HG03097 (cell line): ENCODE measurements around the gene NCOR1.

Experiments
- ATAC-seq: cut with Tn5 transposase; IDR thresholded peaks from one replicate; pipeline ENCODE4 v1.9.1; 2021; ENCODE audit not compliant: unreplicated experiment, low FRiP score

NCOR1 gene

GRCh38 chr17:16037636-16038035 is 177.7 kb downstream of the NCOR1 start:
- ATAC-seq = no peak

GRCh38 chr17:16036261-16036660 is 179.1 kb downstream of the NCOR1 start:
- no peak for ATAC-seq

- no peak for ATAC-seq
Measured at GRCh38 chr17:16033729-16034349, 181.5 kb downstream of the NCOR1 start.

- ATAC-seq = no peak
Measured at GRCh38 chr17:16027708-16028584, 187.4 kb downstream of the NCOR1 start.

DNA sequence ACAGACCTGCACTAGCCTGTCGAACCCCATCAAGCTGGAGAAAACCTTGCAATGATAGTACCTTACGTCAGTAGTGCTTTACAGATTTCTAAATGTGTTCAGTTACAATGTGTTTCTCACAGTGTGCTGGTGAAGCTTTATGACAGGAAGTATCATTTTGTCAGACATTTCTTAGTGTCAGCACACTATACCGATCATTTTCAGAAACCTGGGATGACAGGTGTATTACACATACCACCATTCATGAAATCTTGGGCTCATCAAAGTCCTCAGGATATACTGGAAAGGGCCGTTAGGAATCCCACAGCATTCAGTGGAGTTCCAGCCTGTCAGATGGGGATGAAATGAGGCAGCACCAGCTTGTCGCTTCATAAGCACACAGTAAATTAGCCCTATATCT is 188.4 kb downstream of the NCOR1 start:
- no peak for ATAC-seq

DNA sequence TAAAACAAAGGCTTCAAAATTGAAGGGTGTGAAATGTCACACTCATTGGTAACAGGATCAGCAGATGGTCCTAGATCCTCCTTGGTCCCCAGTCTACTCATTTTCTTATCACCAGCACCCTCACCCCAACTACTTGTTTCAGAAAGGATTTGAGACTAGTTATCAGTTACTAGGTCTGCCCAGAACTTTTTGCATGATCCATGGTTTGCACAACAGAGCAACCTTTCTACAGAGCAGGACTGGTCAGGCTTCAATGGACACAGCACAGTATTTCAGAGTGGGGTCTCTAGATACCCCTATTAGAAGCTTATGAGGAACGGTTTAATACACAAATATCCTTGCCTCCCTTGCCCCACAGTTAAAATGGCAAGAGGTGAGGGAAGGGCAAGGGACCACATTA is 190.1 kb downstream of the NCOR1 start:
- ATAC-seq = no peak

DNA sequence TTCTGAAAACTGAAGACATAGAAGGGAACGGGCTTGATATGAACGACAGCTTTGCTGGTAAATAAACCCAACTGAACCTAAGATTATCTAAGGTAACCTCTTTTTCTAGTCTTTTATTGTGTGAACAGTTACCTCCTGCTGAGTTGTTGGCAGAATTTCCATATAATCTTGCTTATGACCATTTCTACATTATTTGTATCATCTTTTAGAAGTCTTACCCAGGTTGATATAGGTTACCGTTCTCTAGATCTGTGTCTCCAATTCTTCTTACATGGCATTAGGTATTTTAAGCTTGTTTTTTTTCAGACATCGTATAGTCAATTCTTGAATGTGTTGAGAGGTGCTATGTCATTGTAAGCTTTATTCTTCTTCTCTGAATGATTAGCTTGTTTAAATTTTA is 191.5 kb downstream of the NCOR1 start:
- ATAC-seq = no peak

GRCh38 chr17:16019347-16019746 is 196.0 kb downstream of the NCOR1 start:
- ATAC-seq = no peak

DNA sequence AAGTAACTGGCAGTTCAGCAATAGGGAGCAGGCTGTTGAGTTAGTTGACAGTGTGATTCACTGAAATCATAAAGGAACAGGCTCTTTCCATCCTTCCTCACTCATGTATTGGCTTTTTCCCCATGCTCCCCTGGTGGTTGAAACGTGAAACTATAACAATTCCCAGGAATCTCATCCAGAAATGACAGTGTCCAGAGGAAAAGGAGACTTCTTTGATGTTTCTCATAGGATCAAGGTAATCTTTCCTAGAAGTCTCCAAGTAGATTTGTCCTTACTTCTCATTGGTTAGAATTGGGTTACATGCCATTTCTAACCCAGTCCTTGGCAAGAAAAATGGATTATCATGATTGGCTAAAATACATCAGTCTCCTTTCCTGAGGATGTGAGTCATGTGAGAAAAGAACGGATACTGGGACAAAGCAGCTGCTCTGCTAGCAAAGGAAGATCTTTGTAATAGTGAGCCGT is 201.4 kb downstream of the NCOR1 start:
- ATAC-seq = no peak

- ATAC-seq = no peak
Measured at GRCh38 chr17:16007439-16007838, 207.9 kb downstream of the NCOR1 start.

- no peak for ATAC-seq
Measured at GRCh38 chr17:16005636-16006035, 209.7 kb downstream of the NCOR1 start.

DNA sequence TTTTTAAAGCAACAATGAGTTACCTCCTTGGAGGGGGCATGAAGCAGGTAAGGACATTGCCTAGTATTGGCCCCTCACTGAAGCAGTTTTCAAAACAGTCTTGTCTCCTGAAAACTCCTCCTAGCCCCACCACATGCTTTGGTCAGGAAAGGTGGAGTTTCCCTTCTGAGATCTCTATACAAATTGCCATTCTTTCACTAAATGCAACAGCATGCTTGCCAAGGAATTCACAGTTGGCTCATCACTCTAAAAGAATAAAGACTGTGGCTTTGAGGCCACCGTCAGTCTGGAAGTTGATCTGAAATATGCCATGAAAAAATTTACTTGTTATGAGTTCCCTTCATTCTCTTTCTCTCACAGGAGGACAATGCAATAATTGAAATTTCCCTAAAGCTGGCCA is 211.5 kb downstream of the NCOR1 start:
- ATAC-seq = no peak

DNA sequence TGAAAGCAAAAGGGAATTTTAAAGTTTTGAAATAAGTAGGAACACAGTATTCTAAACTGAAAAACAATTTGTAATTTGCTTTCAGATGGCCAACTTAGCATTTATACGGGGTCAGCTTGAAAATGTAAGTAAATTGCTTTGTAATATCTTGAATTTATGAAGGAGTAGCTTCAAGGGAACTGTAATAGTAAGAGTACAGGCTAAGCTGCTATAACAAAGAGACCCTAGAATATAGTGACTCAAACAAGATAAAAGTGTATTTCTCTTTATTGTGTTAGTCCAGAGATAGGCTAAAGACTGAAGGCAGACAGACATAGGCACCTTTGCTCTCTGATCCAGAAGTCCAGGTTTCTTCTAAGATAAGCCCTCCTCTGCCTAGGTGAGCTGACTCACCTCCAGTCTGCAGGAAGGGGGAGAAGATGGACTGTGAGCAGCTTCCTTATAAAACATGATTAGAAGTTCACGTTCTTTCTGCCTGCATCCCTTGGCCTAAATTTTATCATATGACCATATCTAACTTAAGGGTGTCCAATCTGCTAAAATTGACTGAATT is 212.6 kb downstream of the NCOR1 start:
- ATAC-seq = no peak

- no peak for ATAC-seq
Measured at GRCh38 chr17:16001226-16001897, 214.0 kb downstream of the NCOR1 start.

DNA sequence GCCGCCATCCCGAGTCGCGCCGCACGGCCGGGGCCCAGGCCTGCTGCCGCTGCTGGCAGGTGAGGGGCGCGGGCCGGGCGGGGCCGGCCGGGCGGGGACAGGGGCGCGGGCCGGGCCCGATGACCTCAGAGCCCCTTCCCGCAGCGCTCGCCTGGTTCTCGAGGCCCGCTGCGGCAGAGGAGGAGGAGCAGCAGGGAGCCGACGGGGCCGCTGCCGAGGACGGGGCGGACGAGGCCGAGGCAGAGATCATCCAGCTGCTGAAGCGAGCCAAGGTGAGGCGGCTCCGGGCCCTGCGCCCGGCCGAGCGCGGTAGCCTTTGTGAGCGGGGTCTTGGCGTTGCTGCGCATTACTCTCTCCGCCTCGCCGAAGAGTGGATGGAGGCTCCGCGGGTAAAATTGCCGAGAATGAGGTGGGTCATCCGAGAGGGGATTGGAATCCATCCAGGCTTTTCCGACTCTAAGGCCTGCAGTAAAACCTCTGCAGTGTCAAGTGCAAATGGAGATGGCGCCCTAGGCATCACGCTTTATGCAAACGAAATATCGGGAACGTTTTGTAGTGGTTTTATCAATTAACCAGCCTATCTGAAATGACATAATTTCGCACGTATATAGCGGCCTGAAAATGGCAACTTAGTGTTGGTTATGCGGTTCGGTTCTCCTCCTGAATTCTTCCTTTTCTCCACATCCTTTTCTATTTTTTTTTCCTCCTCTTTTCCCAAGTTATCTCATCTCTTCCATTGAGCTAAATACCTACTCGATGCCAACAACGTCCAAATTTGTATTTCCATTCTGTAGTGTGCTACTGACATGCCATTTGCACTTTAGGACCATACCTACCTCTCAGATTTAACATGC is 215.1 kb downstream of the NCOR1 start:
- peak; percentile 21 for ATAC-seq

DNA sequence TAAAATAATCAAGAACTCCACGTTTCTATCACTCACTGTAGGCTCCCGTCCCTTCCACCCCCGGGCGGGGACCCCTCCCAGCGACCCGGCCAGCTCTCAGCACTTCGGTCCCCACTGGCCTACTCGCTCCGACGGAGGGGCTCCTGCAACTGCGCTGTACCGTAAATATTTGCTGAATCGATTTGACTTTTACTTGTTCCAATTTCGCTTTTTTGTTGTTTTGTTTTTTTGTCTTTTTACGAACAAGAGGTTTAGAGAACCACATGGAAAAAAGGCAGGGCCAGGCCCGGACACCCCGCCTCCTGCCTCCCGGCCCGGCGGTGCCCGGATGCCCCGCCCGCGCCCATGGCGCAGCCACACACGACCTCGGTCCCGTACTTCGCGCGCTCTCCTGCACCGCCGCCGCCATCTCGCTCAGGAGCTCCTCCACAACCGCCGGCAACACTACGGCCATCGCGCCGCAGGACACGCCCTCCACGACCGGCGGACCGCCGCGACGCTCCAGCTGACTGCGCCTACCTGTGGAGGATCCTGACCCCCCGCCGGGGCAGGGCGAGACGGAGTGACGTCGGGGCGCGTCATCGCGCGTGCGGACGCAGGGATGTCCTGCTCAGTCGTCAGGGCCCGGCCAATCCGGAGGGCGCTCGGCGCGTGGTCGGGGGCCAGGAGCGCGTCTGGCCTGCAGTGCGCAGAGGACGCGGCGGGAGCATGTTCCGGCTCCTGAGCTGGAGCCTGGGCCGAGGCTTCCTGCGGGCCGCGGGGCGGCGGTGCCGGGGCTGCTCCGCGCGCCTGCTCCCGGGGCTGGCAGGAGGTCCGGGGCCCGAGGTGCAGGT is 216.0 kb downstream of the NCOR1 start, which contains the start of the genes TTC19 and ZSWIM7:
TSS of gene TTC19 (plus strand) at position 684 of the 833 bp plus-strand sequence. CDS start at position 709, 25 bp downstream.
TSS of gene ZSWIM7 (minus strand) at position 564 of the 833 bp plus-strand sequence. CDS start at position 454, 110 bp downstream.
- ATAC-seq = peak; percentile 92

- no peak for ATAC-seq
Measured at GRCh38 chr17:15998031-15998562, 217.2 kb downstream of the NCOR1 start.

DNA sequence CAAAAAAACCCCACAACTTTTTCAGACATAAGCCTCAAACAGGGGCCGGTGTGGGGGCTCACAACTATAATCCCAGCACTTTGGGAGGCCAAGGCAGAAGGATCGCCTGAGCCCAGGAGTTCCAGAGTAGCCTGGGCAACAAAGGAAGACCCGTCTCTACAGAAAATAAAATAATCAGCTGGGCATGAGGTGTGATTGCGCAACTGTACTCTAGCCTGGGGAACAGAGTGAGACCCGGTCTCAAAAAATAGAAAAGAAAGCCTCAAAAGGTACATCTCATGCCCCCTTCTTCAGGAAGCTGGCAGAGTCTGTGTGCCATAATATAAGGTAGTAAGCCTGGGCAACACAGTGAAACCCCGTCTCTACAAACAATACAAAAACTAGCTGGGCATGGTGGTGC is 219.0 kb downstream of the NCOR1 start:
- ATAC-seq = no peak
